OCI-LY3 (cell line): ENCODE results near the gene POLR2J2.
"Not testable (repeated sequence)": the region's sequence is repeated elsewhere in the genome, so short reads cannot be mapped to it uniquely, and the experiment has no call there.

Experiments used
- H2AFZ ChIP-seq: fragments of 200-600, 300-600 bp; shearing (Covaris generic); 2 replicates; pipeline ENCODE4 v1.6.0; 2014; ENCODE audit warnings: antibody characterized with exemption, low read depth, low read length
- H3K27ac ChIP-seq: fragments of 200-600, 300-600 bp; sonication (generic); 2 replicates; pipeline ENCODE4 v1.5.1; 2014; ENCODE audit warnings: mild to moderate bottlenecking, low read length, moderate library complexity, mixed read lengths
- H3K27me3 ChIP-seq: fragments of 200-600, 300-600 bp; sonication (generic); 2 replicates; pipeline ENCODE4 v1.6.1; 2014; ENCODE audit warnings: low read depth, low read length, mixed read lengths
- H3K36me3 ChIP-seq: fragments of 200-600, 300-600 bp; sonication (generic); replicated peaks from 2 replicates; pipeline ENCODE3; 2014; ENCODE audit warnings: low read depth, low read length, mixed read lengths
- H3K4me1 ChIP-seq: fragments of 300-600, 200-600 bp; sonication (generic); 2 replicates; pipeline ENCODE4 v1.6.1; 2014; ENCODE audit warnings: low read length, mixed read lengths
- H3K4me2 ChIP-seq: fragments of 200-600, 300-600 bp; sonication (generic); 2 replicates; pipeline ENCODE4 v1.6.1; 2014; ENCODE audit warnings: low read length, mixed read lengths
- H3K4me3 ChIP-seq: fragments of 300-600, 200-600 bp; sonication (generic); 2 replicates; pipeline ENCODE4 v1.5.1; 2014; ENCODE audit warnings: antibody characterized with exemption, mild to moderate bottlenecking, low read length, moderate library complexity
- H3K79me2 ChIP-seq: fragments of 300-600, 200-600 bp; shearing (Covaris generic); 2 replicates; pipeline ENCODE4 v1.6.1; 2014; ENCODE audit warnings: mild to moderate bottlenecking, low read length, mixed read lengths
- H3K9ac ChIP-seq: fragments of 300-600, 200-600 bp; shearing (Covaris generic); 2 replicates; pipeline ENCODE4 v1.6.0; 2014; ENCODE audit warnings: mild to moderate bottlenecking, low read length, moderate library complexity
- H3K9me3 ChIP-seq: fragments of 200-600, 300-600 bp; shearing (Covaris generic); 2 replicates; pipeline ENCODE4 v1.6.1; 2014; ENCODE audit warnings: low read length, mixed read lengths; ENCODE audit not compliant: insufficient read depth
- H4K20me1 ChIP-seq: fragments of 200-600, 300-600 bp; sonication (generic); 2 replicates; pipeline ENCODE4 v1.6.1; 2016; ENCODE audit warnings: low read length, mixed read lengths; ENCODE audit not compliant: insufficient read depth

POLR2J2 gene

GRCh38 chr7:102696009-102696408, 24.5 kb upstream of the POLR2J2 start:
- H3K4me1 ChIP-seq = peaks cover 11% of the 10 kb centered on the region
- not testable (repeated sequence) for H3K27me3 ChIP-seq, H3K36me3 ChIP-seq, H4K20me1 ChIP-seq, H3K4me3 ChIP-seq, H3K9ac ChIP-seq, H3K9me3 ChIP-seq, H3K27ac ChIP-seq, H3K79me2 ChIP-seq, H2AFZ ChIP-seq, H3K4me2 ChIP-seq

- 0 out of 2 replicates have a peak overlapping the region, but pooled peaks have one; percentile 13 for H3K9ac ChIP-seq
- H3K4me2 ChIP-seq = peak overlapping the region; percentile 68
- H3K79me2 ChIP-seq, H3K27ac ChIP-seq, H3K27me3 ChIP-seq, H3K9me3 ChIP-seq, H3K36me3 ChIP-seq, H4K20me1 ChIP-seq, H2AFZ ChIP-seq: not testable (repeated sequence)
- H3K4me3 ChIP-seq = peak overlapping the region; percentile 28; the same call in 1 of the 2 replicates
- peaks cover 11% of the 10 kb centered on the region for H3K4me1 ChIP-seq
These were observed 23.6 kb upstream of the POLR2J2 start for GRCh38 chr7:102695033-102695552.

- not testable (repeated sequence) for H3K9ac ChIP-seq, H4K20me1 ChIP-seq
These were observed 22.5 kb upstream of the POLR2J2 start for GRCh38 chr7:102694008-102694407.

GRCh38 chr7:102690602-102691001, 19.1 kb upstream of the POLR2J2 start:
- not testable (repeated sequence) for H3K4me1 ChIP-seq, H3K9me3 ChIP-seq, H2AFZ ChIP-seq, H3K36me3 ChIP-seq, H3K27me3 ChIP-seq, H3K79me2 ChIP-seq, H3K9ac ChIP-seq, H3K4me3 ChIP-seq, H3K27ac ChIP-seq, H4K20me1 ChIP-seq, H3K4me2 ChIP-seq

More at GRCh38 chr7:102694008-102694407, 22.5 kb upstream of the POLR2J2 start:
- H3K36me3 ChIP-seq, H3K27ac ChIP-seq, H2AFZ ChIP-seq, H3K27me3 ChIP-seq, H3K4me2 ChIP-seq, H3K9me3 ChIP-seq, H3K4me3 ChIP-seq, H3K79me2 ChIP-seq: not testable (repeated sequence)
- peaks cover 11% of the 10 kb centered on the region for H3K4me1 ChIP-seq

DNA sequence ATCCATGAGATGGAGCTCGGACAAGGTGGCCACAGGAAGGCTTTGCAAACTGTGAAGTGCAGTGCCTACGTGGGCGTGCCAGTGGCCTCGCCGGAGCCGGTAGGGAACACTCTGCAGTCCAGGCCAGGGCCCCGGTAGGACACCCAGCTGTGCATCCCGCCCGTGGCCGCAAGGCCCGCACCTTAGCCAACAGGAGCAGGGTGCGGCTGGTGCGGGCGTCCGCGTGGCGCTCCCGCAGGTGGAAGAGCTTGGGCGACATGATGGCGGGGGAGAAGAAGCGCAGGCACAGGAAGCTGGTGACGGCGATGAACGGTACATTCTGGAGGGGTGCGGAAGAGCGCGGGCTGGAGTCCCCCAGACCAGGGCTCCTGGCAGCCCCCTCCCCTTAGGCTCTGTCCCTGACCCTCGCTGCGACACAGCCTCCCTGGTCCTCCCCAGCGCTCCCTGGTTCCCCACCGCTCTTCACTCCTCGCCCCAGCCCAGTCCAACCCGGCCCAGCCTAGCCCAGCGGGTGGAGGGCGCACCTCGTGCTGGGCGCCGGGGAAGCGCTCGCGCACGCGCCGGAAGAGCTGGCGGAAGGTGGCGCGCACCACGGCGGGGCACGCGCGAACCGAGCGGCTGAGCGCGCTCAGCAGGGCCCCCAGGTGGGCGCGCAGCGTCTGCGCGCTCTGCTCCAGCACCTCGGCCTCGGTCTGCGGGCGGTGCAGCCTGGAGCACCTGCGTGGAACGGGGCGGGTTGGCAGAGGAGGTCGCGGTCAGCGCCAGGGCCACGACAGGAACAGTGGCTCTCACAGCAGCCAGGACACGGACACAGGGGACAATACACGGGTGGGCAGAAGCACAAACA, 18.2 kb upstream of the POLR2J2 start:
- H3K4me1 ChIP-seq, H4K20me1 ChIP-seq, H3K79me2 ChIP-seq, H3K27ac ChIP-seq, H3K4me3 ChIP-seq, H3K4me2 ChIP-seq, H3K9me3 ChIP-seq, H3K27me3 ChIP-seq, H3K9ac ChIP-seq, H2AFZ ChIP-seq, H3K36me3 ChIP-seq: not testable (repeated sequence)

DNA sequence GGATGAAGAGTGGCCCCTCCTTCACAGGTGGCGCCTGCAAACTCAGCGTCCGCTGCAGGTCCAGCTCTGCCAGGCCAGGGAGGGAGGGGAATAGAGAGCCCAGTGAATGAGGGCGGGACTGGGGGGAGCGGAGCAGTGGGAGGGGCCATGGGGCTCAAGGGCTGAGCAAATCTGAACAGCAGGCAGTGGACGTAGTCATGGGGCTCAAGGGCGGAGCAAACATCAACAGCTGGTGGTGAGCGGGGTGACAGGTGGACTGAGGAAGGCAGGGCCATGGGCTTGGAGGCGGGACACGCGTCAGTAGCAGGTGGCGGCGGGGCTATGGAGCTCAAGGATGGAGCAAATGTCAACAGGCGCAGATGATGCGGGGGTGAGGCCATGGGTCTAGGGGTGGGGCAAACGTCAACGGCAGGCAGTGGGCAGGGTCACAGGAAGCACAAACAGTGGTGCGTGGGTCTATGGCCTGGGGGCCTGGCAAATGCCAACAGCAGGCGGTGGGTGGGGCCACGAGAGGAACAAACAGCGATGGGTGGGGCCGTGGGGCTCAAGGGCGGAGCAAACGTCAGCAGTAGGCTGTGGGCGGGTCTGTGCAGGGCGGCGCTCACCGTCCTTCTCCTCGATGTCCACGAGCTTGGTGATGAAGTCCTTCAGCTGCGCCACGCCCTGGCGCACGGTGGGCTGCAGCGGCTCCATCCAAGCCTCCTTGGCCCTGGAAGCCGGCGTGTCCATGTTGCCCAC, 17.0 kb upstream of the POLR2J2 start:
- H2AFZ ChIP-seq, H3K27me3 ChIP-seq, H3K4me3 ChIP-seq, H3K4me1 ChIP-seq, H3K27ac ChIP-seq, H4K20me1 ChIP-seq, H3K36me3 ChIP-seq, H3K9ac ChIP-seq, H3K9me3 ChIP-seq, H3K4me2 ChIP-seq, H3K79me2 ChIP-seq: not testable (repeated sequence)

GRCh38 chr7:102682560-102682959, 11.1 kb upstream of the POLR2J2 start:
- not testable (repeated sequence) for H2AFZ ChIP-seq, H3K4me2 ChIP-seq, H3K27me3 ChIP-seq

GRCh38 chr7:102680780-102681179, 9.3 kb upstream of the POLR2J2 start:
- H3K4me3 ChIP-seq, H3K9ac ChIP-seq, H3K27me3 ChIP-seq, H3K36me3 ChIP-seq, H4K20me1 ChIP-seq, H2AFZ ChIP-seq, H3K4me2 ChIP-seq, H3K4me1 ChIP-seq, H3K79me2 ChIP-seq, H3K9me3 ChIP-seq, H3K27ac ChIP-seq: not testable (repeated sequence)

More at GRCh38 chr7:102682560-102682959, 11.1 kb upstream of the POLR2J2 start:
- not testable (repeated sequence) for H3K4me3 ChIP-seq, H3K79me2 ChIP-seq, H3K9ac ChIP-seq, H3K9me3 ChIP-seq, H3K36me3 ChIP-seq, H4K20me1 ChIP-seq, H3K27ac ChIP-seq, H3K4me1 ChIP-seq

GRCh38 chr7:102675545-102675944, 4.1 kb upstream of the POLR2J2 start:
- H4K20me1 ChIP-seq, H3K4me2 ChIP-seq, H3K9me3 ChIP-seq, H3K27ac ChIP-seq, H3K36me3 ChIP-seq, H3K4me1 ChIP-seq, H3K27me3 ChIP-seq, H3K9ac ChIP-seq, H3K79me2 ChIP-seq, H2AFZ ChIP-seq, H3K4me3 ChIP-seq: not testable (repeated sequence)
